Heart left ventricle (tissue), 13 donors: ENCODE measurements around the gene ERC1.

Experiments
- POLR2A ChIP-seq, 2 donors: fragments of 450-650 bp; IDR thresholded peaks; one replicate each; pipeline ENCODE4 v1.6.1; 2017; ENCODE audit warnings: antibody characterized with exemption in 2 of 2, mild to moderate bottlenecking in 2 of 2, moderate library complexity in 2 of 2
- TF ChIP-seq, protein P1 (sequence below), 12 donors: fragments of 200-600 bp; sonication (generic) in 4 of 12; IDR thresholded peaks; one replicate each; pipeline versions ENCODE4 v1.5.0 to v1.8.0; 2018 to 2022; ENCODE audit warnings: antibody characterized with exemption in 12 of 12, mild to moderate bottlenecking in 5 of 12
- donor health status: ischemic (EF 13 %, LVEDD 7.1; RV severe dilation, severe dysfunction).
- donor health status: DM: no; HTN: yes; CAD: no.
- donor health status: DM: no; HTN: no; CAD: no.
- donor health status: ischemic (EF 25% LVEDD 6.9; RV normal size, moderate dysfunction).
- donor health status: ischemic (EF 25% LVEDD 5.7; RV mildly dilated, moderate dysfunction).
- donor health status: ischemic (EF 35%, LVEDD 5.7; RV mildly dilated, moderate dysfunction).
- donor health status: nonischemic (EF 11% LVEDD 7.7; RV severe dilation, severe dysfunction).
- donor health status: DM: yes; HTN: yes; CAD: no.
- donor health status: PGD.
- donor health status: ischemic (EF 29% LVEDD 5.4; RV normal size, mild dysfunction).
- donor health status: nonischemic (EF 23%, LVEDD 6.1; RV moderate dilation, normal function).

DNA sequence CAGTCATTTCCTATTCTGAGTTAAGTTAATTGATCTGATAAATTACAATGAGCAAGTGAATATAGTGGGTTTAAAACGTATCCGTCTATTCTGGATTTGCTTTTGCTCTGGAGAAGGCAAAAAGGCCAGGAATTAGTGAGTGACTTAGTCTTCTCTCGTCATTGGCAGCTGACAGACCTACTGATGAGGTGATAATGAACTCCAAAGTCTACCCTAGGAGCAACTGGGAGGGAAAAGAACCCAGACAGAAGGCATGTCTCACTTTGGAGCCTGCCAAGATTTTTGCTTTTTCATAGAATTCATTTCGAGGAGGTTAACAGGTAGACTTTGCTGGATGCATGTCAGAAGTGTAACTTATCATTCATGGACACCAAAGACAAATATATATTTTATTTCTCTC lies 333.1 kb downstream of the ERC1 start:
- TF ChIP-seq, protein P1, sequence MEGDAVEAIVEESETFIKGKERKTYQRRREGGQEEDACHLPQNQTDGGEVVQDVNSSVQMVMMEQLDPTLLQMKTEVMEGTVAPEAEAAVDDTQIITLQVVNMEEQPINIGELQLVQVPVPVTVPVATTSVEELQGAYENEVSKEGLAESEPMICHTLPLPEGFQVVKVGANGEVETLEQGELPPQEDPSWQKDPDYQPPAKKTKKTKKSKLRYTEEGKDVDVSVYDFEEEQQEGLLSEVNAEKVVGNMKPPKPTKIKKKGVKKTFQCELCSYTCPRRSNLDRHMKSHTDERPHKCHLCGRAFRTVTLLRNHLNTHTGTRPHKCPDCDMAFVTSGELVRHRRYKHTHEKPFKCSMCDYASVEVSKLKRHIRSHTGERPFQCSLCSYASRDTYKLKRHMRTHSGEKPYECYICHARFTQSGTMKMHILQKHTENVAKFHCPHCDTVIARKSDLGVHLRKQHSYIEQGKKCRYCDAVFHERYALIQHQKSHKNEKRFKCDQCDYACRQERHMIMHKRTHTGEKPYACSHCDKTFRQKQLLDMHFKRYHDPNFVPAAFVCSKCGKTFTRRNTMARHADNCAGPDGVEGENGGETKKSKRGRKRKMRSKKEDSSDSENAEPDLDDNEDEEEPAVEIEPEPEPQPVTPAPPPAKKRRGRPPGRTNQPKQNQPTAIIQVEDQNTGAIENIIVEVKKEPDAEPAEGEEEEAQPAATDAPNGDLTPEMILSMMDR (IDR thresholded peaks at IDR 0.05) = no peak
- TF ChIP-seq POLR2A (IDR thresholded peaks at IDR 0.05) = no peak
